Measurements from ENCODE around the gene CANT1.

DNA sequence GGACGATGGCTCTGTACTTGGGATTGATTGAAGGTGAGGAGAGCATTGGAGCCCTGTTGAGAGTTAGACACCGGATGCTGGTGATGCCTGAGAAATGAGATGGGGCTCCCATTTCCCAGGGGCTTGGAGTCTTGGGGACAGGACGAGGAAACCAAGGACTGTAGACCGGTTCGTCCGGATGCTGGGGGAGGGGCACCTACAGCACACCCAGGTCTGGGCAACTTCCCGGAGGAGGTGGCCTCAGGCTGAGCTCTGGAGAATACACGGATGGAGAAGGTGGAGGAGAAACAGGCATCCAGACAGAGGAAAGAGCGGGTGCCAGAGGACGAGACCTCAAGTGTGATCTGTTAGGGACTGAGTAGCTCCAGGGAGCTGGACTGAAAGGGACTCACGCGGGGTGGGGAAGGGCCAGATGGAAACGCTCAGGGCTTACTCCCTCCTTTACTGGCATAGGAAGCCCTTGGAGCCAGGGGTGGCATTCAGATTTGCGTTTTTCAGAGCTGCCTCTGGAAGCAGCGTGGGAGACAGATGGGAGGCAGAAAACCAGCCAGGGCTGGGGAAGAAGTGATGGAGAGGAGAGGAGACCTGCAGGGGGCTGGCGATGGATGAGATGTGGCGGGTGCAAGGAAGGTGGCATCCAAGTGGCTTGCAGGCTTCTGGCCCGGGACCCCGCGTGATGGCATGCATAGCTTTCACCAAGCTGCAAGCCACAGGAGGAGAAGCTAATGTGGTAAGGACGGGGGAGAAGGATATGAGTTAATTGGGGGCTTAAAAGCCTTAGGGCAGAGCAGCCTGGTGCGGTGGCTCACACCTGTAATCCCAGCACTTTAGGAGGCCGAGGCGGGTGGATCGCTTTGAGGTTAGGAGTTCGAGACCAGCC, 22.7 kb upstream of the CANT1 start:
- TF ChIP-seq, protein P1, sequence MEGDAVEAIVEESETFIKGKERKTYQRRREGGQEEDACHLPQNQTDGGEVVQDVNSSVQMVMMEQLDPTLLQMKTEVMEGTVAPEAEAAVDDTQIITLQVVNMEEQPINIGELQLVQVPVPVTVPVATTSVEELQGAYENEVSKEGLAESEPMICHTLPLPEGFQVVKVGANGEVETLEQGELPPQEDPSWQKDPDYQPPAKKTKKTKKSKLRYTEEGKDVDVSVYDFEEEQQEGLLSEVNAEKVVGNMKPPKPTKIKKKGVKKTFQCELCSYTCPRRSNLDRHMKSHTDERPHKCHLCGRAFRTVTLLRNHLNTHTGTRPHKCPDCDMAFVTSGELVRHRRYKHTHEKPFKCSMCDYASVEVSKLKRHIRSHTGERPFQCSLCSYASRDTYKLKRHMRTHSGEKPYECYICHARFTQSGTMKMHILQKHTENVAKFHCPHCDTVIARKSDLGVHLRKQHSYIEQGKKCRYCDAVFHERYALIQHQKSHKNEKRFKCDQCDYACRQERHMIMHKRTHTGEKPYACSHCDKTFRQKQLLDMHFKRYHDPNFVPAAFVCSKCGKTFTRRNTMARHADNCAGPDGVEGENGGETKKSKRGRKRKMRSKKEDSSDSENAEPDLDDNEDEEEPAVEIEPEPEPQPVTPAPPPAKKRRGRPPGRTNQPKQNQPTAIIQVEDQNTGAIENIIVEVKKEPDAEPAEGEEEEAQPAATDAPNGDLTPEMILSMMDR (IDR thresholded peaks at IDR 0.05), result no peak
- no peak for TF ChIP-seq POLR2A (IDR thresholded peaks at IDR 0.05)

Data from breast epithelium (tissue), 3 donors.